Immature natural killer cell (primary cell): ENCODE results near the gene HSPA12A. TPM values are rescaled to one million over a fixed set of nuclear protein-coding genes. Genes with fewer than 3 reads are reported as not detected.

Experiments used
- DNase-seq, 3 donors: peaks; one replicate each; pipeline ENCODE4 v3.0.0; 2022; ENCODE audit warnings: mixed read lengths in 1 of 3
- H3K27ac Mint-ChIP-seq, 6 donors: one replicate each; pipeline ENCODE4 v1.8.0; 2020; ENCODE audit warnings: mixed read lengths in 6 of 6, mild to moderate bottlenecking in 5 of 6, inconsistent platforms in 4 of 6, moderate library complexity in 3 of 6
- H3K27me3 Mint-ChIP-seq, 3 donors: one replicate each; pipeline ENCODE4 v1.8.0; 2020 to 2021; ENCODE audit warnings: low read depth in 3 of 3, mild to moderate bottlenecking in 3 of 3, mixed read lengths in 3 of 3, moderate library complexity in 3 of 3, inconsistent platforms in 1 of 3
- H3K36me3 Mint-ChIP-seq, 3 donors: one replicate each; pipeline ENCODE4 v1.8.0; 2020; ENCODE audit warnings: mixed read lengths in 3 of 3, inconsistent platforms in 2 of 3, mild to moderate bottlenecking in 2 of 3
- H3K4me1 Mint-ChIP-seq, 2 donors: one replicate each; pipeline ENCODE4 v1.8.0; 2020; ENCODE audit warnings: inconsistent platforms in 2 of 2, mild to moderate bottlenecking in 2 of 2, mixed read lengths in 2 of 2, moderate library complexity in 1 of 2
- H3K4me3 Mint-ChIP-seq, 5 donors: one replicate each; pipeline ENCODE4 v1.8.0; 2020; ENCODE audit warnings: mild to moderate bottlenecking in 5 of 5, mixed read lengths in 5 of 5, inconsistent platforms in 3 of 5, moderate library complexity in 3 of 5
- H3K9me3 Mint-ChIP-seq, 6 donors: one replicate each; pipeline ENCODE4 v1.8.0; 2020; ENCODE audit warnings: mild to moderate bottlenecking in 6 of 6, mixed read lengths in 6 of 6, inconsistent platforms in 4 of 6, moderate library complexity in 3 of 6
- polyA plus RNA-seq, 3 donors: library from polyadenylated mRNA; unstranded; fragments of 300-500 nt; fragmentation: Illumina TruSeq; gene quantifications; one replicate each; pipeline ENCODE4 v1.2.3, GENCODE V29; 2021

Gene HSPA12A
- polyA plus RNA-seq, 3 donors from 2014 or later, result 0.04 TPM; not detected in 2

GRCh38 chr10:116683821-116684220, 58.5 kb downstream of the HSPA12A start:
- no peaks in the 10 kb centered on the region for H3K9me3 Mint-ChIP-seq
- no peak for DNase-seq
- no peak overlapping the region for H3K4me3 Mint-ChIP-seq
- H3K4me1 Mint-ChIP-seq, result peaks cover 0 to 8% of the 10 kb centered on the region in 2 donors
- no peaks in the 10 kb centered on the region for H3K36me3 Mint-ChIP-seq
- H3K27ac Mint-ChIP-seq, result no peak overlapping the region
- peaks cover 0 to 2% (median 0%) of the 10 kb centered on the region in 3 donors for H3K27me3 Mint-ChIP-seq

- H3K36me3 Mint-ChIP-seq, result no peaks in the 10 kb centered on the region
- no peak overlapping the region for H3K4me3 Mint-ChIP-seq
- no peaks in the 10 kb centered on the region for H3K9me3 Mint-ChIP-seq
- peaks cover 0 to 4% of the 10 kb centered on the region in 2 donors for H3K4me1 Mint-ChIP-seq
- peaks cover 0 to 2% (median 0%) of the 10 kb centered on the region in 3 donors for H3K27me3 Mint-ChIP-seq
- no peak for DNase-seq
- H3K27ac Mint-ChIP-seq, result no peak overlapping the region
These were observed 59.2 kb downstream of the HSPA12A start for GRCh38 chr10:116683166-116683565.

GRCh38 chr10:116679351-116679750, 63.0 kb downstream of the HSPA12A start:
- no peak for DNase-seq
- Mint-ChIP-seq H3K27ac (no peak overlapping the region), H3K27me3 (peaks cover 0 to 2% (median 1%) of the 10 kb centered on the region in 3 donors), H3K36me3 (no peaks in the 10 kb centered on the region), H3K9me3 (no peaks in the 10 kb centered on the region), H3K4me1 (peaks cover 0 to 1% of the 10 kb centered on the region in 2 donors), H3K4me3 (no peak overlapping the region)

- no peak overlapping the region for H3K4me3 Mint-ChIP-seq
- H3K4me1 Mint-ChIP-seq, result no peaks in the 10 kb centered on the region
- peaks cover 0 to 6% (median 3%) of the 10 kb centered on the region in 3 donors for H3K27me3 Mint-ChIP-seq
- H3K36me3 Mint-ChIP-seq, result no peaks in the 10 kb centered on the region
- H3K27ac Mint-ChIP-seq, result no peak overlapping the region
- no peaks in the 10 kb centered on the region for H3K9me3 Mint-ChIP-seq
- DNase-seq, result no peak
These were observed 65.7 kb downstream of the HSPA12A start for GRCh38 chr10:116676633-116677032.

- H3K4me3 Mint-ChIP-seq, result no peak overlapping the region
- no peak overlapping the region for H3K27ac Mint-ChIP-seq
- peaks cover 0 to 6% (median 3%) of the 10 kb centered on the region in 3 donors for H3K27me3 Mint-ChIP-seq
- H3K4me1 Mint-ChIP-seq, result no peaks in the 10 kb centered on the region
- H3K36me3 Mint-ChIP-seq, result no peaks in the 10 kb centered on the region
- no peaks in the 10 kb centered on the region for H3K9me3 Mint-ChIP-seq
- no peak for DNase-seq
These were observed 66.2 kb downstream of the HSPA12A start for GRCh38 chr10:116676118-116676517.

- Mint-ChIP-seq H3K4me3 (no peak overlapping the region), H3K4me1 (no peaks in the 10 kb centered on the region), H3K9me3 (peaks cover 0 to 3% (median 0%) of the 10 kb centered on the region in 6 donors), H3K27ac (no peak overlapping the region), H3K36me3 (no peaks in the 10 kb centered on the region), H3K27me3 (peaks cover 0 to 6% (median 3%) of the 10 kb centered on the region in 3 donors)
- no peak for DNase-seq
These were observed 67.4 kb downstream of the HSPA12A start for GRCh38 chr10:116674901-116675423.

GRCh38 chr10:116673866-116674265, 68.5 kb downstream of the HSPA12A start:
- peaks cover 0 to 3% (median 0%) of the 10 kb centered on the region in 6 donors for H3K9me3 Mint-ChIP-seq
- no peak overlapping the region for H3K4me3 Mint-ChIP-seq
- H3K27ac Mint-ChIP-seq, result no peak overlapping the region
- DNase-seq, result no peak
- H3K36me3 Mint-ChIP-seq, result no peaks in the 10 kb centered on the region
- H3K27me3 Mint-ChIP-seq, result peaks cover 3 to 10% (median 4%) of the 10 kb centered on the region in 3 donors
- H3K4me1 Mint-ChIP-seq, result no peaks in the 10 kb centered on the region

GRCh38 chr10:116672891-116673290, 69.5 kb downstream of the HSPA12A start:
- Mint-ChIP-seq H3K36me3 (no peaks in the 10 kb centered on the region), H3K9me3 (peaks cover 0 to 3% (median 0%) of the 10 kb centered on the region in 6 donors), H3K27me3 (peaks cover 3 to 10% (median 4%) of the 10 kb centered on the region in 3 donors)

GRCh38 chr10:116671274-116671926, 71.0 kb downstream of the HSPA12A start:
- Mint-ChIP-seq H3K27ac (no peak overlapping the region), H3K9me3 (peaks cover 0 to 3% (median 0%) of the 10 kb centered on the region in 6 donors), H3K36me3 (no peaks in the 10 kb centered on the region), H3K4me3 (no peak overlapping the region), H3K27me3 (peaks cover 3 to 12% (median 4%) of the 10 kb centered on the region in 3 donors), H3K4me1 (no peaks in the 10 kb centered on the region)
- DNase-seq, result no peak

More at GRCh38 chr10:116672891-116673290, 69.5 kb downstream of the HSPA12A start:
- Mint-ChIP-seq H3K4me1 (no peaks in the 10 kb centered on the region), H3K4me3 (no peak overlapping the region), H3K27ac (no peak overlapping the region)
- no peak for DNase-seq

GRCh38 chr10:116670706-116671105, 71.7 kb downstream of the HSPA12A start:
- no peaks in the 10 kb centered on the region for H3K36me3 Mint-ChIP-seq
- H3K27me3 Mint-ChIP-seq, result peaks cover 1 to 10% (median 4%) of the 10 kb centered on the region in 3 donors
- H3K9me3 Mint-ChIP-seq, result peaks cover 0 to 3% (median 0%) of the 10 kb centered on the region in 6 donors
- H3K4me3 Mint-ChIP-seq, result no peak overlapping the region
- H3K27ac Mint-ChIP-seq, result no peak overlapping the region
- DNase-seq, result no peak
- H3K4me1 Mint-ChIP-seq, result no peaks in the 10 kb centered on the region

- Mint-ChIP-seq H3K4me1 (no peaks in the 10 kb centered on the region), H3K36me3 (no peaks in the 10 kb centered on the region), H3K4me3 (no peak overlapping the region), H3K27ac (no peak overlapping the region), H3K9me3 (peaks cover 0 to 3% (median 0%) of the 10 kb centered on the region in 6 donors), H3K27me3 (peaks cover 1 to 10% (median 4%) of the 10 kb centered on the region in 3 donors)
- no peak for DNase-seq
These were observed 72.3 kb downstream of the HSPA12A start for GRCh38 chr10:116669832-116670644.

GRCh38 chr10:116669080-116669479, 73.3 kb downstream of the HSPA12A start:
- H3K4me1 Mint-ChIP-seq, result no peaks in the 10 kb centered on the region
- DNase-seq, result no peak
- H3K36me3 Mint-ChIP-seq, result no peaks in the 10 kb centered on the region
- H3K27me3 Mint-ChIP-seq, result peaks cover 1 to 10% (median 4%) of the 10 kb centered on the region in 3 donors
- no peak overlapping the region for H3K27ac Mint-ChIP-seq
- no peak overlapping the region for H3K4me3 Mint-ChIP-seq
- H3K9me3 Mint-ChIP-seq, result peaks cover 0 to 3% (median 0%) of the 10 kb centered on the region in 6 donors

GRCh38 chr10:116668446-116668845, 73.9 kb downstream of the HSPA12A start:
- H3K27ac Mint-ChIP-seq, result no peak overlapping the region
- H3K4me1 Mint-ChIP-seq, result no peaks in the 10 kb centered on the region
- peaks cover 0 to 3% (median 0%) of the 10 kb centered on the region in 6 donors for H3K9me3 Mint-ChIP-seq
- peaks cover 1 to 8% (median 4%) of the 10 kb centered on the region in 3 donors for H3K27me3 Mint-ChIP-seq
- H3K4me3 Mint-ChIP-seq, result no peak overlapping the region
- H3K36me3 Mint-ChIP-seq, result no peaks in the 10 kb centered on the region
- no peak for DNase-seq

GRCh38 chr10:116668018-116668417, 74.3 kb downstream of the HSPA12A start:
- Mint-ChIP-seq H3K4me3 (no peak overlapping the region), H3K27me3 (peaks cover 1 to 8% (median 4%) of the 10 kb centered on the region in 3 donors), H3K4me1 (no peaks in the 10 kb centered on the region), H3K36me3 (no peaks in the 10 kb centered on the region), H3K27ac (no peak overlapping the region), H3K9me3 (peaks cover 0 to 3% (median 0%) of the 10 kb centered on the region in 6 donors)
- no peak for DNase-seq
